Trophoblast cell (in vitro differentiated cells and primary cell): ENCODE measurements around the gene DEDD.

Experiments
- DNase-seq, 2 donors: peaks; one replicate each; pipeline ENCODE4 v3.0.0-alpha.2; 2016
- H2AFZ ChIP-seq: 2 replicates; pipeline ENCODE4 v1.6.1; 2013; ENCODE audit warnings: low read length, moderate library complexity, mild to moderate bottlenecking; ENCODE audit not compliant: insufficient read depth, poor library complexity
- H2AK5ac ChIP-seq: 2 replicates; pipeline ENCODE4 v1.6.1; 2013; ENCODE audit warnings: mild to moderate bottlenecking, low read length
- H2BK120ac ChIP-seq: 2 replicates; pipeline ENCODE4 v1.6.1; 2013; ENCODE audit warnings: low read length, mild to moderate bottlenecking, moderate library complexity; ENCODE audit not compliant: insufficient read depth, poor library complexity
- H2BK12ac ChIP-seq: 2 replicates; pipeline ENCODE4 v1.6.1; 2013; ENCODE audit warnings: mild to moderate bottlenecking, low read length, moderate library complexity
- H2BK5ac ChIP-seq: 2 replicates; pipeline ENCODE4 v1.6.1; 2013; ENCODE audit warnings: low read length, low read depth, moderate library complexity, mild to moderate bottlenecking; ENCODE audit not compliant: poor library complexity
- H3K14ac ChIP-seq: 2 replicates; pipeline ENCODE4 v1.6.1; 2013; ENCODE audit warnings: mild to moderate bottlenecking, low read length
- H3K18ac ChIP-seq: 2 replicates; pipeline ENCODE4 v1.6.1; 2013; ENCODE audit warnings: mild to moderate bottlenecking, low read length
- H3K23ac ChIP-seq: 2 replicates; pipeline ENCODE4 v1.6.1; 2013; ENCODE audit warnings: low read length
- H3K27ac ChIP-seq: 2 replicates; pipeline ENCODE4 v1.5.1; 2013; ENCODE audit warnings: low read depth, mild to moderate bottlenecking, inconsistent platforms, low read length, moderate library complexity
- H3K27me3 ChIP-seq: 2 replicates; pipeline ENCODE4 v1.6.1; 2013; ENCODE audit warnings: inconsistent platforms, mild to moderate bottlenecking, low read length, moderate library complexity; ENCODE audit not compliant: insufficient read depth
- H3K36me3 ChIP-seq, 2 experiments: 1 replicate in 1 of 2; 2 replicates in 1 of 2; pipeline ENCODE4 v1.6.1; 2013; ENCODE audit warnings: low read length in 2 of 2, mild to moderate bottlenecking in 2 of 2, moderate library complexity in 1 of 2; ENCODE audit not compliant: insufficient read depth in 2 of 2, control insufficient read depth in 1 of 2
- H3K4ac ChIP-seq: 2 replicates; pipeline ENCODE4 v1.6.1; 2013; ENCODE audit warnings: low read depth, mild to moderate bottlenecking, low read length, moderate library complexity
- H3K4me1 ChIP-seq, 2 experiments: 1 replicate in 1 of 2; 2 replicates in 1 of 2; pipeline ENCODE4 v1.6.1; 2013; ENCODE audit warnings: low read length in 2 of 2, mild to moderate bottlenecking in 2 of 2, moderate library complexity in 1 of 2; ENCODE audit not compliant: insufficient read depth in 2 of 2, control insufficient read depth in 1 of 2
- H3K4me2 ChIP-seq: 2 replicates; pipeline ENCODE4 v1.6.1; 2013; ENCODE audit warnings: inconsistent platforms, mild to moderate bottlenecking, low read length, moderate library complexity
- H3K4me3 ChIP-seq: 2 replicates; pipeline ENCODE4 v1.5.1; 2013; ENCODE audit warnings: mild to moderate bottlenecking, low read depth, low read length, inconsistent platforms
- H3K79me1 ChIP-seq: one replicate; pipeline ENCODE4 v1.6.1; 2013; ENCODE audit warnings: low read length
- H3K79me2 ChIP-seq: 2 replicates; pipeline ENCODE4 v1.6.1; 2013; ENCODE audit warnings: low read length, mild to moderate bottlenecking; ENCODE audit not compliant: control insufficient read depth, insufficient read depth, poor library complexity
- H3K9ac ChIP-seq: 2 replicates; pipeline ENCODE4 v1.6.1; 2013; ENCODE audit warnings: mild to moderate bottlenecking, low read length
- H3K9me3 ChIP-seq: 2 replicates; pipeline ENCODE4 v1.6.1; 2013; ENCODE audit warnings: low read depth, mild to moderate bottlenecking, control low read depth, inconsistent platforms, low read length; ENCODE audit not compliant: insufficient read depth
- H4K12ac ChIP-seq: 2 replicates; pipeline ENCODE4 v1.6.1; 2013; ENCODE audit warnings: low read depth, mild to moderate bottlenecking, low read length, moderate library complexity
- H4K8ac ChIP-seq: 2 replicates; pipeline ENCODE4 v1.6.1; 2013; ENCODE audit warnings: low read depth, mild to moderate bottlenecking, low read length, moderate library complexity
- H4K91ac ChIP-seq: one replicate; pipeline ENCODE4 v1.6.1; 2013; ENCODE audit warnings: low read depth, mild to moderate bottlenecking, low read length, moderate library complexity
- WGBS: extraction: QIAGEN DNeasy Blood & Tissue Kit; methylation state at CpG from one replicate; pipeline ENCODE4 v1.1.7; 2013; ENCODE audit warnings: missing lambda C conversion rate; ENCODE audit not compliant: insufficient read length, insufficient coverage; ENCODE audit errors: extremely low coverage; 5-methylcytosine and 5-hydroxymethylcytosine counted together

DEDD gene

GRCh38 chr1:161159087-161159912 lies 26.8 kb upstream of the DEDD start, which contains the start of gene USP21:
Gene USP21 (plus strand): TSS chr1:161159500. CDS start chr1:161160641, 1,141 bp downstream.
- peak within 1 kb of the TSS; percentile 83 for H2AK5ac ChIP-seq

GRCh38 chr1:161158316-161159010 lies 26.0 kb upstream of the DEDD start:
- Histone ChIP-seq H3K18ac (no peak overlapping the region), H2AK5ac (no peak overlapping the region)
- no CpG with 5 or more reads among the region's 9 CpGs for WGBS

More at GRCh38 chr1:161159087-161159912, 26.8 kb upstream of the DEDD start, which contains the start of gene USP21:
- Histone ChIP-seq H2AFZ (peak within 1 kb of the TSS; percentile 88), H3K23ac (no peak within 1 kb of the TSS), H3K4me1 (peaks cover 11 to 13% of the 10 kb centered on the region in 2 experiments), H3K4me2 (peak within 1 kb of the TSS; percentile 68), H3K27ac (peak within 1 kb of the TSS; percentile 54), H3K79me2 (peaks cover 8% of the 10 kb centered on the region), H3K14ac (peak within 1 kb of the TSS; percentile 72), H4K8ac (peak within 1 kb of the TSS; percentile 99), H2BK120ac (peak within 1 kb of the TSS; percentile 52), H4K12ac (peak within 1 kb of the TSS; percentile 73), H3K27me3 (no peaks in the 10 kb centered on the region), H3K18ac (peak within 1 kb of the TSS; percentile 95), H4K91ac (peak within 1 kb of the TSS; percentile 90), H2BK5ac (peak within 1 kb of the TSS; percentile 61), H3K4me3 (peak within 1 kb of the TSS; percentile 84), H3K36me3 (peaks cover 22 to 50% of the 10 kb centered on the region in 2 experiments), H2BK12ac (no peak within 1 kb of the TSS), H3K4ac (peak within 1 kb of the TSS; percentile 87), H3K79me1 (peaks cover 8% of the 10 kb centered on the region), H3K9me3 (peaks cover 2% of the 10 kb centered on the region), H3K9ac (peak within 1 kb of the TSS; percentile 70)
- WGBS: no CpG with 5 or more reads among the region's 60 CpGs
- peak; percentile 88 to 96 for DNase-seq

DNA sequence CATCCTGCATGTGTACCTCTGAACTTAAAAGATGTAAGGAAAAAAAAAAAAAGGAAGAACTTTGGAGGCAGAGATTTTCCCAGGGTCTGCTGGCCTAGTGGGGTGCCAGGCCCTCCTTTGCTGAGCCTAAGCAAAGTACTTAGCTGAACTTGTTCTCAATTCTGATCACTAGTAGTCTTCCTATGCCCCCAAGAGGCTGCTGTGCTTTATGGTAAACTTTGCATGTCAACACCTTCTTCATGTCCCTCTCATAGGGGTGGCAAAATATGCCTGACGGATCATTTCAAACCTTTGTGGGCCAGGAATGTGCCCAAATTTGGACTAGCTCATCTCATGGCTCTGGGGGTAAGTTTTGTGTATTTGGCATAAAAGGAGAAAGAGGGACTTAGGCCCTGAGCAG lies 25.4 kb upstream of the DEDD start:
- Histone ChIP-seq H4K8ac (no peak overlapping the region), H3K79me1 (peaks cover 14% of the 10 kb centered on the region), H2BK5ac (no peak overlapping the region), H2AFZ (no peak overlapping the region), H3K9me3 (peaks cover 2% of the 10 kb centered on the region), H3K18ac (no peak overlapping the region), H3K36me3 (peaks cover 20 to 43% of the 10 kb centered on the region in 2 experiments), H3K79me2 (peaks cover 12% of the 10 kb centered on the region), H3K4ac (no peak overlapping the region), H3K27ac (no peak overlapping the region), H2BK120ac (no peak overlapping the region), H3K4me1 (peaks cover 11 to 13% of the 10 kb centered on the region in 2 experiments), H4K91ac (no peak overlapping the region), H3K4me3 (no peak overlapping the region), H3K4me2 (no peak overlapping the region), H2BK12ac (no peak overlapping the region), H4K12ac (no peak overlapping the region), H3K27me3 (no peaks in the 10 kb centered on the region), H3K14ac (no peak overlapping the region), H3K23ac (no peak overlapping the region), H3K9ac (no peak overlapping the region), H2AK5ac (no peak overlapping the region)
- DNase-seq: no peak
- no CpG with 5 or more reads among the region's 1 CpG for WGBS

More at GRCh38 chr1:161158316-161159010, 26.0 kb upstream of the DEDD start:
- H3K36me3 ChIP-seq: peaks cover 22 to 47% of the 10 kb centered on the region in 2 experiments
- peaks cover 11 to 13% of the 10 kb centered on the region in 2 experiments for H3K4me1 ChIP-seq
- H2BK120ac ChIP-seq: no peak overlapping the region
- H3K4ac ChIP-seq: no peak overlapping the region
- H3K79me2 ChIP-seq: peaks cover 12% of the 10 kb centered on the region
- H2BK5ac ChIP-seq: no peak overlapping the region
- no peak overlapping the region for H2AFZ ChIP-seq
- no peak overlapping the region for H3K9ac ChIP-seq
- H4K12ac ChIP-seq: peak overlapping the region; percentile 68
- H3K27ac ChIP-seq: peak overlapping the region; percentile 7
- no peak overlapping the region for H3K14ac ChIP-seq
- H3K27me3 ChIP-seq: no peaks in the 10 kb centered on the region
- peaks cover 14% of the 10 kb centered on the region for H3K79me1 ChIP-seq
- peaks cover 2% of the 10 kb centered on the region for H3K9me3 ChIP-seq
- no peak for DNase-seq
- H3K23ac ChIP-seq: no peak overlapping the region
- peak overlapping the region; percentile 68 for H3K4me2 ChIP-seq
- H4K8ac ChIP-seq: peak overlapping the region; percentile 91
- peak overlapping the region; percentile 33 for H4K91ac ChIP-seq
- H2BK12ac ChIP-seq: no peak overlapping the region
- H3K4me3 ChIP-seq: no peak overlapping the region

DNA sequence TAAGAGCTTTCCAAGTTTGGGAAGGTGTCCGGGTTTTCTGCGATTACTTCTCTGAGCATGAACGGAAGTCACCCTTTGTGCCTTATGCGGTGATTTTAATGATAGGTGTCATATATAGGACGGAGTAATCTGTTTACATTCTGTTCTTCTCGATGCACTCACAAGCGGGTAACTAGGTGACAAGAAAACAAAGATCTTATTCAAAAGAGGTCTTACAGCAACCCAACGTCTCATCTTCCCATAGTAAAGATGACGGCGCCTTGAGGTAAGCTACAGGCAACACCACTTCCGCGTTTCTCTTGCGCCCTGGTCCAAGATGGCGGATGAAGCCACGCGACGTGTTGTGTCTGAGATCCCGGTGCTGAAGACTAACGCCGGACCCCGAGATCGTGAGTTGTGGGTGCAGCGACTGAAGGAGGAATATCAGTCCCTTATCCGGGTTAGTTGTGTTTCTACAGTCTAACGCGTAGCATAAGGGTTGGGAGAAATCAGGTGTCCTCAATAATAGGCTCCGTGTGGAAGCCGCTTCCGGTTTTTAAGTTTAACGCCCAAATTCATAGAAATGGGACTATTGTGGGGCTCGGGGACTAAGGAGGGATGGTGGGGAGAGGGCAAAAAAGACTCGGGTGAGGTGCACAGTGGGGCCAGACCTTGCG lies 21.3 kb upstream of the DEDD start, which contains the start of gene UFC1:
Gene UFC1 (plus strand): TSS at position 297 of the 656 bp plus-strand sequence. CDS start 20 bp downstream, at position 317.
- Histone ChIP-seq H2AK5ac (peak within 1 kb of the TSS; percentile 79), H3K79me1 (peaks cover 6% of the 10 kb centered on the region), H3K79me2 (peaks cover 5% of the 10 kb centered on the region), H4K12ac (peak within 1 kb of the TSS; percentile 99), H4K91ac (peak within 1 kb of the TSS; percentile 97), H3K36me3 (peaks cover 4 to 17% of the 10 kb centered on the region in 2 experiments), H3K23ac (no peak within 1 kb of the TSS), H2BK5ac (peak within 1 kb of the TSS; percentile 95), H2BK120ac (peak within 1 kb of the TSS; percentile 96), H2AFZ (peak within 1 kb of the TSS; percentile 98), H3K4me1 (peaks cover 3 to 4% of the 10 kb centered on the region in 2 experiments), H3K4me2 (peak within 1 kb of the TSS; percentile 65), H3K4me3 (peak within 1 kb of the TSS; percentile 75), H3K27ac (peak within 1 kb of the TSS; percentile 81), H3K14ac (peak within 1 kb of the TSS; percentile 94), H3K27me3 (no peaks in the 10 kb centered on the region), H3K4ac (peak within 1 kb of the TSS; percentile 77), H3K9me3 (no peaks in the 10 kb centered on the region), H4K8ac (peak within 1 kb of the TSS; percentile 99), H3K18ac (peak within 1 kb of the TSS; percentile 97), H3K9ac (peak within 1 kb of the TSS; percentile 67), H2BK12ac (peak within 1 kb of the TSS; percentile 59)
- DNase-seq: peak; percentile 91 to 94
- WGBS: no CpG with 5 or more reads among the region's 33 CpGs
